Left ventricle myocardium inferior (tissue), 1 donor: ENCODE measurements around the gene ZSCAN2. TPM values are rescaled to one million over a fixed set of nuclear protein-coding genes. Genes with fewer than 3 reads are reported as not detected.
A peak's percentile ranks its signal among the peaks of the same experiment; 100 is the strongest.

ENCODE experiments used
- DNase-seq: peaks from one replicate; pipeline ENCODE4 v3.0.0-alpha.2; 2020
- H3K27ac ChIP-seq: fragments of 200-600 bp; replicated peaks from 2 replicates; pipeline ENCODE4 v1.8.0; 2021
- H3K27me3 ChIP-seq: fragments of 200-600 bp; 2 replicates; pipeline ENCODE4 v1.8.0; 2021; ENCODE audit warnings: low read depth
- H3K36me3 ChIP-seq: fragments of 200-600 bp; 2 replicates; pipeline ENCODE4 v1.8.0; 2021
- H3K4me1 ChIP-seq: fragments of 200-600 bp; 2 replicates; pipeline ENCODE4 v1.8.0; 2021
- H3K4me3 ChIP-seq: fragments of 200-600 bp; 2 replicates; pipeline ENCODE4 v1.8.0; 2021; ENCODE audit warnings: mild to moderate bottlenecking, moderate library complexity
- H3K9me3 ChIP-seq: fragments of 200-600 bp; replicated peaks from 2 replicates; pipeline ENCODE4 v1.8.0; 2021
- intact Hi-C: fragments of 100-400 bp; cut with micrococcal nuclease; formaldehyde crosslinking; loops from one replicate; pipeline ENCODE4 v1.11.0; 2022
- total RNA-seq: library from RNA; stranded (reverse); fragmentation: NEBNext Ultra II Directional; extraction: Animal tissue kit (Norgen Biotek cat#: 25700); gene quantifications from one replicate; pipeline ENCODE4 v1.2.1, GENCODE V29; 2021
- TF ChIP-seq, protein P1 (sequence below): fragments of 200-600 bp; IDR thresholded peaks from 2 replicates; pipeline ENCODE4 v1.8.0; 2021; ENCODE audit warnings: antibody characterized with exemption, mild to moderate bottlenecking, borderline replicate concordance
- donor health status: DM: no; HTN: yes; CAD: no; lungs with severe emphysema.

Gene ZSCAN2
- total RNA-seq, 1 donor from 2014 or later: 7.4 TPM

GRCh38 chr15:84653910-84654688, 53.3 kb downstream of the ZSCAN2 start, which contains the start of gene WDR73:
Gene WDR73 (minus strand): TSS chr15:84654283. CDS start chr15:84654274, 9 bp downstream.
- H3K4me1 ChIP-seq: peaks cover 84% of the 10 kb centered on the region
- no peaks in the 10 kb centered on the region for H3K27me3 ChIP-seq
- no peaks in the 10 kb centered on the region for H3K9me3 ChIP-seq
- peak within 1 kb of the TSS; percentile 92 for H3K27ac ChIP-seq
- TF ChIP-seq, protein P1, sequence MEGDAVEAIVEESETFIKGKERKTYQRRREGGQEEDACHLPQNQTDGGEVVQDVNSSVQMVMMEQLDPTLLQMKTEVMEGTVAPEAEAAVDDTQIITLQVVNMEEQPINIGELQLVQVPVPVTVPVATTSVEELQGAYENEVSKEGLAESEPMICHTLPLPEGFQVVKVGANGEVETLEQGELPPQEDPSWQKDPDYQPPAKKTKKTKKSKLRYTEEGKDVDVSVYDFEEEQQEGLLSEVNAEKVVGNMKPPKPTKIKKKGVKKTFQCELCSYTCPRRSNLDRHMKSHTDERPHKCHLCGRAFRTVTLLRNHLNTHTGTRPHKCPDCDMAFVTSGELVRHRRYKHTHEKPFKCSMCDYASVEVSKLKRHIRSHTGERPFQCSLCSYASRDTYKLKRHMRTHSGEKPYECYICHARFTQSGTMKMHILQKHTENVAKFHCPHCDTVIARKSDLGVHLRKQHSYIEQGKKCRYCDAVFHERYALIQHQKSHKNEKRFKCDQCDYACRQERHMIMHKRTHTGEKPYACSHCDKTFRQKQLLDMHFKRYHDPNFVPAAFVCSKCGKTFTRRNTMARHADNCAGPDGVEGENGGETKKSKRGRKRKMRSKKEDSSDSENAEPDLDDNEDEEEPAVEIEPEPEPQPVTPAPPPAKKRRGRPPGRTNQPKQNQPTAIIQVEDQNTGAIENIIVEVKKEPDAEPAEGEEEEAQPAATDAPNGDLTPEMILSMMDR: no peak
- intact Hi-C loops: no loop called here
- H3K36me3 ChIP-seq: peaks cover 35% of the 10 kb centered on the region
- H3K4me3 ChIP-seq: peak within 1 kb of the TSS; percentile 96
- peak; percentile 97 for DNase-seq

- Histone ChIP-seq H3K27ac (peak overlapping the region; percentile 92), H3K9me3 (no peaks in the 10 kb centered on the region), H3K4me1 (peaks cover 77% of the 10 kb centered on the region), H3K36me3 (peaks cover 28% of the 10 kb centered on the region), H3K27me3 (no peaks in the 10 kb centered on the region), H3K4me3 (peak overlapping the region; percentile 96)
- peak; percentile 81 for DNase-seq
- intact Hi-C loops: no loop called here
- TF ChIP-seq, protein P1: peak; percentile 73
Measured at GRCh38 chr15:84654689-84655453, 54.1 kb downstream of the ZSCAN2 start.

GRCh38 chr15:84656972-84657371, 56.2 kb downstream of the ZSCAN2 start:
- intact Hi-C loops: no loop called here
- TF ChIP-seq, protein P1: no peak
- DNase-seq: no peak
- Histone ChIP-seq H3K27ac (no peak overlapping the region), H3K4me3 (no peak overlapping the region), H3K27me3 (no peaks in the 10 kb centered on the region), H3K36me3 (peaks cover 8% of the 10 kb centered on the region), H3K4me1 (peaks cover 56% of the 10 kb centered on the region), H3K9me3 (no peaks in the 10 kb centered on the region)

DNA sequence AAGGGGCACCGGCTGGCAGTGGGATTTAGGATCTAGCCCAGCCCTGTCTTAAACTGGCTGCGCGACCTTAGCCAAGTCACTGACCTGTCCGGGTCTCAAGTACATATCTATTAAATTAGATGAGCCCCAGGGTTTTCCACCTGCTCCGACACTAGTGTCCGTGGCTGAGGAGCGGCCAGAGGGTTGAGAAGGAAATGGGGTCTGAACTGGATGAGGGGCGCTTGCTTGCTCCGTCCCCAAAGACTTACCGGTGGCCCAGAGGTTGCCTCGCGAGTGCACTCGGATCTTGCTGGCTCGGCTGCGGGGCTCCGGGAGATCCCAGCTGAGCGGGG, 56.9 kb downstream of the ZSCAN2 start:
- Histone ChIP-seq H3K4me3 (peak overlapping the region; percentile 77), H3K36me3 (peaks cover under 1% of the 10 kb centered on the region), H3K9me3 (no peaks in the 10 kb centered on the region), H3K27ac (peak overlapping the region; percentile 86), H3K27me3 (no peaks in the 10 kb centered on the region), H3K4me1 (peaks cover 48% of the 10 kb centered on the region)
- no peak for DNase-seq
- intact Hi-C loops: no loop called here
- TF ChIP-seq, protein P1: no peak

- H3K4me3 ChIP-seq: peak within 1 kb of the TSS; percentile 77
- TF ChIP-seq, protein P1: peak; percentile 64
- intact Hi-C loops: no loop called here
- peak; percentile 74 for DNase-seq
- H3K9me3 ChIP-seq: no peaks in the 10 kb centered on the region
- H3K27me3 ChIP-seq: no peaks in the 10 kb centered on the region
- no peaks in the 10 kb centered on the region for H3K36me3 ChIP-seq
- peak within 1 kb of the TSS; percentile 86 for H3K27ac ChIP-seq
- peaks cover 43% of the 10 kb centered on the region for H3K4me1 ChIP-seq
Measured at GRCh38 chr15:84658080-84658787, 57.4 kb downstream of the ZSCAN2 start, which contains the start of gene NMB. Gene NMB (minus strand): TSS chr15:84658199. CDS start chr15:84658152, 47 bp downstream.
